H9 (cell line): ENCODE data around the gene DHRS9. TPM values are rescaled to one million over a fixed set of nuclear protein-coding genes. Genes with fewer than 3 reads are reported as not detected.

Source experiments
- DNase-seq: peaks from one replicate; pipeline ENCODE4 v3.0.0-alpha.2; 2017
- H2AFZ ChIP-seq: one replicate; pipeline ENCODE4 v1.6.1; 2013; ENCODE audit warnings: mild to moderate bottlenecking, low read length, control low read depth, moderate library complexity
- H2AK5ac ChIP-seq: 2 replicates; pipeline ENCODE4 v1.6.1; 2013; ENCODE audit warnings: low read length, control low read depth, mixed read lengths; ENCODE audit not compliant: insufficient read length
- H2BK120ac ChIP-seq: one replicate; pipeline ENCODE4 v1.6.1; 2013; ENCODE audit warnings: low read depth, mild to moderate bottlenecking, low read length, control low read depth, inconsistent platforms; ENCODE audit not compliant: poor library complexity, severe bottlenecking
- H2BK12ac ChIP-seq: 2 replicates; pipeline ENCODE4 v1.6.1; 2013; ENCODE audit warnings: low read length, control low read depth, mixed read lengths, low read depth; ENCODE audit not compliant: insufficient read length
- H2BK15ac ChIP-seq: 2 replicates; pipeline ENCODE4 v1.6.1; 2013; ENCODE audit warnings: low read depth, low read length, control low read depth
- H2BK20ac ChIP-seq: one replicate; pipeline ENCODE4 v1.6.1; 2013; ENCODE audit warnings: low read depth, mild to moderate bottlenecking, low read length, control low read depth, inconsistent platforms; ENCODE audit not compliant: poor library complexity, severe bottlenecking
- H2BK5ac ChIP-seq: 2 replicates; pipeline ENCODE4 v1.6.1; 2013; ENCODE audit warnings: low read length, control low read depth, mixed read lengths; ENCODE audit not compliant: insufficient read length
- H3K14ac ChIP-seq: 2 replicates; pipeline ENCODE4 v1.6.1; 2013; ENCODE audit warnings: low read length, control low read depth; ENCODE audit not compliant: insufficient read depth
- H3K18ac ChIP-seq: 2 replicates; pipeline ENCODE4 v1.6.1; 2013; ENCODE audit warnings: low read depth, mild to moderate bottlenecking, mixed read lengths, low read length, control low read depth; ENCODE audit not compliant: insufficient read length
- H3K23ac ChIP-seq: 2 replicates; pipeline ENCODE4 v1.6.1; 2013; ENCODE audit warnings: low read length, control low read depth, mixed read lengths, low read depth; ENCODE audit not compliant: insufficient read length
- H3K23me2 ChIP-seq: 2 replicates; pipeline ENCODE4 v1.6.1; 2013; ENCODE audit warnings: low read depth, mild to moderate bottlenecking, mixed read lengths, low read length, control low read depth; ENCODE audit not compliant: insufficient read length, poor library complexity, severe bottlenecking
- H3K27ac ChIP-seq: 2 replicates; pipeline ENCODE4 v1.5.1; 2013; ENCODE audit warnings: low read length, control low read depth, mixed read lengths, low read depth; ENCODE audit not compliant: insufficient read length
- H3K27me3 ChIP-seq: 2 replicates; pipeline ENCODE4 v1.6.1; 2013; ENCODE audit warnings: low read length, control low read depth, inconsistent platforms; ENCODE audit not compliant: insufficient read depth
- H3K4ac ChIP-seq: 2 replicates; pipeline ENCODE4 v1.6.1; 2013; ENCODE audit warnings: low read depth, mild to moderate bottlenecking, control low read depth, inconsistent platforms, low read length, moderate library complexity
- H3K4me1 ChIP-seq: 2 replicates; pipeline ENCODE4 v1.6.1; 2013; ENCODE audit warnings: low read length, control low read depth, inconsistent platforms; ENCODE audit not compliant: insufficient read depth
- H3K4me2 ChIP-seq: 2 replicates; pipeline ENCODE4 v1.6.1; 2013; ENCODE audit warnings: low read length, control low read depth, mixed read lengths; ENCODE audit not compliant: insufficient read length, insufficient read depth
- H3K56ac ChIP-seq: 2 replicates; pipeline ENCODE4 v1.6.1; 2013; ENCODE audit warnings: low read depth, mild to moderate bottlenecking, mixed read lengths, low read length, control low read depth; ENCODE audit not compliant: insufficient read length
- H3K79me1 ChIP-seq: 2 replicates; pipeline ENCODE4 v1.6.1; 2013; ENCODE audit warnings: low read depth, mild to moderate bottlenecking, moderate library complexity, low read length, control low read depth, inconsistent platforms; ENCODE audit not compliant: insufficient read depth, poor library complexity, severe bottlenecking
- H3K79me2 ChIP-seq: 2 replicates; pipeline ENCODE4 v1.6.1; 2013; ENCODE audit warnings: low read length, control low read depth, inconsistent platforms; ENCODE audit not compliant: insufficient read depth
- H3K9ac ChIP-seq: 2 replicates; pipeline ENCODE4 v1.6.1; 2013; ENCODE audit warnings: low read length, control low read depth, mixed read lengths; ENCODE audit not compliant: insufficient read length; ENCODE audit errors: extremely low read depth
- H3K9me3 ChIP-seq: one replicate; pipeline ENCODE4 v1.6.1; 2013; ENCODE audit warnings: low read depth, low read length, inconsistent platforms; ENCODE audit not compliant: control insufficient read depth
- H3T11ph ChIP-seq: one replicate; pipeline ENCODE4 v1.6.1; 2013; ENCODE audit warnings: mild to moderate bottlenecking, low read length, control low read depth, inconsistent platforms
- H4K20me1 ChIP-seq: one replicate; pipeline ENCODE4 v1.6.1; 2013; ENCODE audit not compliant: control insufficient read depth, insufficient read length, insufficient read depth
- H4K5ac ChIP-seq: 2 replicates; pipeline ENCODE4 v1.6.1; 2013; ENCODE audit warnings: low read depth, mild to moderate bottlenecking, mixed read lengths, low read length, control low read depth; ENCODE audit not compliant: insufficient read length
- H4K8ac ChIP-seq: replicated peaks from 2 replicates; pipeline ENCODE4 v1.6.1; 2013; ENCODE audit warnings: low read length, control low read depth, mixed read lengths, low read depth; ENCODE audit not compliant: insufficient read length
- H4K91ac ChIP-seq: 2 replicates; pipeline ENCODE4 v1.6.1; 2013; ENCODE audit warnings: low read depth, mild to moderate bottlenecking, moderate library complexity, mixed read lengths, low read length, control low read depth; ENCODE audit not compliant: insufficient read length
- H3K27ac Mint-ChIP-seq, 3 experiments: 2 replicates in 2 of 3; 3 replicates in 1 of 3; pipeline ENCODE4 v1.8.0; 2020 to 2021; ENCODE audit warnings: mixed read lengths in 3 of 3, mild to moderate bottlenecking in 1 of 3, moderate library complexity in 1 of 3
- H3K27me3 Mint-ChIP-seq: 2 replicates; pipeline ENCODE4 v1.8.0; 2021; ENCODE audit warnings: low read depth, mild to moderate bottlenecking, moderate library complexity, mixed read lengths
- H3K36me3 Mint-ChIP-seq, 3 experiments: 2 replicates in 2 of 3; 3 replicates in 1 of 3; pipeline ENCODE4 v1.8.0; 2020 to 2021; ENCODE audit warnings: low read depth in 3 of 3, mixed read lengths in 3 of 3; ENCODE audit not compliant: insufficient read depth in 1 of 3
- H3K4me1 Mint-ChIP-seq, 2 experiments: 2 replicates each; pipeline ENCODE4 v1.8.0; 2020; ENCODE audit warnings: mixed read lengths in 2 of 2
- H3K4me3 Mint-ChIP-seq, 2 experiments: 2 replicates in 1 of 2; 3 replicates in 1 of 2; pipeline ENCODE4 v1.8.0; 2020 to 2021; ENCODE audit warnings: mild to moderate bottlenecking in 2 of 2, mixed read lengths in 2 of 2, moderate library complexity in 1 of 2
- H3K9me3 Mint-ChIP-seq, 2 experiments: 2 replicates in 1 of 2; 3 replicates in 1 of 2; pipeline ENCODE4 v1.8.0; 2020; ENCODE audit warnings: mild to moderate bottlenecking in 2 of 2, mixed read lengths in 2 of 2, moderate library complexity in 1 of 2
- WGBS: extraction: QIAGEN DNeasy Blood & Tissue Kit; methylation state at CpG from one replicate; pipeline ENCODE4 v1.1.7; 2013; ENCODE audit warnings: missing lambda C conversion rate, low lambda C conversion rate, mixed read lengths; ENCODE audit not compliant: insufficient read length; ENCODE audit errors: extremely low coverage; 5-methylcytosine and 5-hydroxymethylcytosine counted together
- total RNA-seq: library from RNA; stranded (reverse); gene quantifications from 2 replicates; pipeline ENCODE4 v1.2.1, GENCODE V29; 2021
- TF ChIP-seq, protein P1 (sequence below): fragments of 200-600 bp; sonication (generic); conservative IDR thresholded peaks from 3 replicates; pipeline ENCODE4 v1.8.0; 2021; ENCODE audit warnings: antibody characterized with exemption, mild to moderate bottlenecking

Gene DHRS9
- total RNA-seq, 1 experiment from 2014 or later = not detected

DNA sequence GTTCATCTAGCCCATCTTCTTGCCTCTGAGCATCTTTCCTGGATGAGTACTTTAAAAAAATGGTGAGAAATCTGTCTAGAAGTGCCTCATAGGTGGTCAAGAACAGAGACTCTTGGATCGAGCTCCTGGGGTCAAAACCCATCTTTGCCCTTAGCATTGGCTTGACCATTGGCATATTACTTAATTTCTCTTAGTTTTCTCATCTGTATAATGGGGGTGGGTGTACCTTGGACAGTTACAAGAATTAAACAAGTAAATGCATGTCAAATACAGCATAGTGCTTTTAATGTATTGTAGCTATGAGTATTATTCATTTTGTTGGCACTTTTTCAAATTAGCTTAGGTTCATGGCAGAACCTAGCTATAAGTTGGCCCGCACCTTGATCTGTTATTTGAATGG lies 36.8 kb downstream of the DHRS9 start:
- Mint-ChIP-seq H3K9me3 (no peaks in the 10 kb centered on the region), H3K36me3 (no peaks in the 10 kb centered on the region), H3K27me3 (peaks cover 16% of the 10 kb centered on the region), H3K27ac (no peak overlapping the region), H3K4me3 (no peak overlapping the region), H3K4me1 (peaks cover 8 to 12% of the 10 kb centered on the region in 2 experiments)
- no peak overlapping the region for H2BK12ac ChIP-seq
- H3K23ac ChIP-seq = no peak overlapping the region
- H2BK20ac ChIP-seq = no peak overlapping the region
- no peak overlapping the region for H3K4me2 ChIP-seq
- H3K56ac ChIP-seq = no peak overlapping the region
- H3K14ac ChIP-seq = no peak overlapping the region
- H4K8ac ChIP-seq = no peak overlapping the region
- TF ChIP-seq, protein P1, sequence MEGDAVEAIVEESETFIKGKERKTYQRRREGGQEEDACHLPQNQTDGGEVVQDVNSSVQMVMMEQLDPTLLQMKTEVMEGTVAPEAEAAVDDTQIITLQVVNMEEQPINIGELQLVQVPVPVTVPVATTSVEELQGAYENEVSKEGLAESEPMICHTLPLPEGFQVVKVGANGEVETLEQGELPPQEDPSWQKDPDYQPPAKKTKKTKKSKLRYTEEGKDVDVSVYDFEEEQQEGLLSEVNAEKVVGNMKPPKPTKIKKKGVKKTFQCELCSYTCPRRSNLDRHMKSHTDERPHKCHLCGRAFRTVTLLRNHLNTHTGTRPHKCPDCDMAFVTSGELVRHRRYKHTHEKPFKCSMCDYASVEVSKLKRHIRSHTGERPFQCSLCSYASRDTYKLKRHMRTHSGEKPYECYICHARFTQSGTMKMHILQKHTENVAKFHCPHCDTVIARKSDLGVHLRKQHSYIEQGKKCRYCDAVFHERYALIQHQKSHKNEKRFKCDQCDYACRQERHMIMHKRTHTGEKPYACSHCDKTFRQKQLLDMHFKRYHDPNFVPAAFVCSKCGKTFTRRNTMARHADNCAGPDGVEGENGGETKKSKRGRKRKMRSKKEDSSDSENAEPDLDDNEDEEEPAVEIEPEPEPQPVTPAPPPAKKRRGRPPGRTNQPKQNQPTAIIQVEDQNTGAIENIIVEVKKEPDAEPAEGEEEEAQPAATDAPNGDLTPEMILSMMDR = no peak
- H3K18ac ChIP-seq = no peak overlapping the region
- no peak overlapping the region for H2AFZ ChIP-seq
- H4K91ac ChIP-seq = no peak overlapping the region
- H4K5ac ChIP-seq = no peak overlapping the region
- no peak overlapping the region for H2BK120ac ChIP-seq
- H3K9ac ChIP-seq = no peak overlapping the region
- H3K4ac ChIP-seq = no peak overlapping the region
- WGBS = no CpG with 5 or more reads among the region's 2 CpGs
- 0 out of 2 replicates have a peak, but pooled peaks cover 2% of the 10 kb centered on the region for H3K4me1 ChIP-seq
- no peaks in the 10 kb centered on the region for H3K79me1 ChIP-seq
- no peaks in the 10 kb centered on the region for H3K23me2 ChIP-seq
- no peaks in the 10 kb centered on the region for H4K20me1 ChIP-seq
- no peaks in the 10 kb centered on the region for H3K27me3 ChIP-seq
- no peak overlapping the region for H3K27ac ChIP-seq
- no peak overlapping the region for H2BK5ac ChIP-seq
- no peak overlapping the region for H3T11ph ChIP-seq
- H2AK5ac ChIP-seq = no peak overlapping the region
- no peak overlapping the region for H2BK15ac ChIP-seq
- no peaks in the 10 kb centered on the region for H3K9me3 ChIP-seq
- no peak for DNase-seq
- H3K79me2 ChIP-seq = no peaks in the 10 kb centered on the region
